ENCODE measurements around the gene ARL15. TPM values are rescaled to one million over a fixed set of nuclear protein-coding genes. Genes with fewer than 3 reads are reported as not detected.
"Not testable (repeated sequence)": the region's sequence is repeated elsewhere in the genome, so short reads cannot be mapped to it uniquely, and the experiment has no call there.

Gene ARL15
- total RNA-seq (1 to 10 TPM; 5.6 to 6.5 TPM), polyA plus RNA-seq (18.8 TPM)

- Mint-ChIP-seq H3K27me3 (peaks cover 9 to 13% of the 10 kb centered on the region in 2 donors), H3K36me3 (peaks cover 0 to 18% (median 0%) of the 10 kb centered on the region in 3 donors), H3K9me3 (no peaks in the 10 kb centered on the region), H3K27ac (peak within 1 kb of the TSS; percentile 81 to 98 (median 92)), H3K4me1 (peaks cover 18 to 41% (median 37%) of the 10 kb centered on the region in 3 donors), H3K4me3 (peak within 1 kb of the TSS; percentile 91 to 99 (median 95))
- Histone ChIP-seq H3K27ac (ENCODE audit: low read depth, low read length) (peak within 1 kb of the TSS; percentile 88), H3K36me3 (ENCODE audit: insufficient read depth, low read length) (no peaks in the 10 kb centered on the region), H3K4me1 (ENCODE audit: insufficient read depth, low read length) (peaks cover 13% of the 10 kb centered on the region), H3K27me3 (ENCODE audit: insufficient read depth, low read length, poor library complexity, severe bottlenecking) (no peaks in the 10 kb centered on the region), H3K4me3 (ENCODE audit: low read length) (peak within 1 kb of the TSS; percentile 87), H3K9me3 (ENCODE audit: low read length) (no peaks in the 10 kb centered on the region)
- ChIA-PET POLR2A (interaction anchor here (0.6 to 0.9 kb wide), 4 partner anchors 48 to 1534 kb away, joined by 3 to 4 read pairs (median 3); no protein-coding TSS in a partner anchor), CTCF (interaction anchor here (0.9 to 2.6 kb wide), 12 partner anchors 9 to 556 kb away, joined by 3 to 13 read pairs (median 4); no protein-coding TSS in a partner anchor)
- DNase-seq, result peak; percentile 97 to 99 (median 97)
Observed at GRCh38 chr5:54310433-54311175, at the start of gene ARL15. ARL15 (minus strand) TSS chr5:54310573.

- no peaks in the 10 kb centered on the region for H3K36me3 Mint-ChIP-seq
- H3K9me3 ChIP-seq (ENCODE audit: low read length), result no peaks in the 10 kb centered on the region
- no peak overlapping the region for H3K27ac Mint-ChIP-seq
- H3K4me1 ChIP-seq (ENCODE audit: insufficient read depth, low read length), result no peaks in the 10 kb centered on the region
- no peak overlapping the region for H3K4me3 ChIP-seq (ENCODE audit: low read length)
- DNase-seq, result no peak
- H3K27me3 Mint-ChIP-seq, result peaks cover 9 to 46% of the 10 kb centered on the region in 2 donors
- peaks cover 2 to 7% (median 5%) of the 10 kb centered on the region in 5 donors for H3K9me3 Mint-ChIP-seq
- H3K27me3 ChIP-seq (ENCODE audit: insufficient read depth, low read length, poor library complexity, severe bottlenecking), result no peaks in the 10 kb centered on the region
- POLR2A ChIA-PET, result no interaction called here
- no peak overlapping the region for H3K27ac ChIP-seq (ENCODE audit: low read depth, low read length)
- H3K36me3 ChIP-seq (ENCODE audit: insufficient read depth, low read length), result no peaks in the 10 kb centered on the region
- no peak overlapping the region for H3K4me3 Mint-ChIP-seq
- H3K4me1 Mint-ChIP-seq, result no peaks in the 10 kb centered on the region
- CTCF ChIA-PET, result no interaction called here
Observed at GRCh38 chr5:54360089-54360488, 49.7 kb upstream of the ARL15 start.

GRCh38 chr5:54357408-54358058 is 47.2 kb upstream of the ARL15 start:
- no peaks in the 10 kb centered on the region for H3K4me1 Mint-ChIP-seq
- Histone ChIP-seq H3K27ac (ENCODE audit: low read depth, low read length) (no peak overlapping the region), H3K4me3 (ENCODE audit: low read length) (no peak overlapping the region), H3K4me1 (ENCODE audit: insufficient read depth, low read length) (no peaks in the 10 kb centered on the region), H3K27me3 (ENCODE audit: insufficient read depth, low read length, poor library complexity, severe bottlenecking) (no peaks in the 10 kb centered on the region), H3K9me3 (ENCODE audit: low read length) (no peaks in the 10 kb centered on the region), H3K36me3 (ENCODE audit: insufficient read depth, low read length) (no peaks in the 10 kb centered on the region)
- H3K27me3 Mint-ChIP-seq, result peaks cover 8 to 37% of the 10 kb centered on the region in 2 donors
- H3K36me3 Mint-ChIP-seq, result peaks cover 0 to 5% (median 0%) of the 10 kb centered on the region in 3 donors
- H3K9me3 Mint-ChIP-seq, result peaks cover 8 to 18% (median 16%) of the 10 kb centered on the region in 5 donors
- DNase-seq, result no peak
- CTCF ChIA-PET, result no interaction called here
- no peak overlapping the region for H3K4me3 Mint-ChIP-seq
- POLR2A ChIA-PET, result no interaction called here
- H3K27ac Mint-ChIP-seq, result no peak overlapping the region

DNA sequence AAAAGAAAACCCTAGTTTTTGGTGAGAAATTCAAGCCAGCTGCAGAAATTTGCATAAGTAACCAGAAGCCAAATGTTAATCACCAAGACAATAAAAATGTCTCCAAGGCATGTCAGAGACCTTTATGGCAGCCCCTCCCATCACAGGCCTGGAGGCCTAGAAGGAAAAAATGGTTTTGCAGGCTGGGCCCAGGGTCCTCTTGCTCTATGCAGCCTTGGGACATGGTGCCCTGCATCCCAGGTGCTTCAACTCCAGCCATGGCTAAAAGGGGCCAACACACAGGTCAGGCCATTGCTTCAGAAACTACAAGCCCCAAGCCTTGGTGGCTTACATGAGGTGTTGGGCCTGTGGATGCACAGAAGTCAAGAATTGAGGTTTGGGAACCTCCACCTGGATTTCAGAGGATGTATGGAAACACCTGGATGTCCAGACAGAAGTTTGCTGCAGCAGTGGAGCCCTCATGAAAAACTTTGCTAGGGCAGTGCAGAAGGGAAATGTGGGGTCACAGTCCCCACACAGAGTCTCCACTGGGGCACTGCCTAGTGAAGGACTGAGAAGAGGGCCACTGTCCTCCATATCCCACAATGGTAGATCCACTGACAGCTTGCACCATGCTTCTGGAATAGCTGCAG is 43.7 kb upstream of the ARL15 start:
- H3K27ac Mint-ChIP-seq; H3K9me3 ChIP-seq (ENCODE audit: low read length); H3K27ac ChIP-seq (ENCODE audit: low read depth, low read length); H3K4me3 ChIP-seq (ENCODE audit: low read length); H3K36me3 Mint-ChIP-seq; H3K4me1 Mint-ChIP-seq; DNase-seq; H3K4me3 Mint-ChIP-seq; H3K4me1 ChIP-seq (ENCODE audit: insufficient read depth, low read length); H3K36me3 ChIP-seq (ENCODE audit: insufficient read depth, low read length); H3K27me3 ChIP-seq (ENCODE audit: insufficient read depth, low read length, poor library complexity, severe bottlenecking); CTCF ChIA-PET; POLR2A ChIA-PET: not testable (repeated sequence)
- Mint-ChIP-seq H3K9me3 (peaks cover 8 to 22% (median 16%) of the 10 kb centered on the region in 5 donors), H3K27me3 (peaks cover 5 to 18% of the 10 kb centered on the region in 2 donors)

DNA sequence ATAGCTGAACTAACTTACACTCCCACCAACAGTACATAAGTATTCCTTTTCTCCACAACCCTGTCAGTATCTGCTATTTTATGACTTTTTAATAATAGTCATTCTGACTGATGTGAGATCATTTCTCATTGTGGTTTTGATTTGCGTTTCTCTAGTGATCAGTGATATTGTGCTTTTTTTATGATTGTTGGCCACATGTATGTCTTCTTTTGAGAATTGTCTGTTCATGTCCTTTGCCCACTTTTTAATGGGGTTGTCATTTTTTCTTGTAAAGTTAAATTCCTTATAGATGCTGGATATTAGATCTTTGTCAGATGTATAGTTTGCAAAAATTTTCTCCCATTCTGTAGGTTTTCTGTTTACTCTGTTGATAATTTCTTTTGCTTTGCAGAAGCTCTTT is 42.2 kb upstream of the ARL15 start:
- H3K4me3 ChIP-seq (ENCODE audit: low read length); H3K36me3 Mint-ChIP-seq; H3K4me1 ChIP-seq (ENCODE audit: insufficient read depth, low read length); H3K27me3 ChIP-seq (ENCODE audit: insufficient read depth, low read length, poor library complexity, severe bottlenecking); H3K4me1 Mint-ChIP-seq; POLR2A ChIA-PET; H3K27ac ChIP-seq (ENCODE audit: low read depth, low read length); CTCF ChIA-PET; H3K36me3 ChIP-seq (ENCODE audit: insufficient read depth, low read length); DNase-seq; H3K27ac Mint-ChIP-seq; H3K9me3 ChIP-seq (ENCODE audit: low read length); H3K4me3 Mint-ChIP-seq: not testable (repeated sequence)
- Mint-ChIP-seq H3K27me3 (peaks cover 4 to 15% of the 10 kb centered on the region in 2 donors), H3K9me3 (peaks cover 8 to 23% (median 16%) of the 10 kb centered on the region in 5 donors)

- ChIA-PET POLR2A (no interaction called here), CTCF (no interaction called here)
- Histone ChIP-seq H3K4me1 (ENCODE audit: insufficient read depth, low read length) (no peaks in the 10 kb centered on the region), H3K27ac (ENCODE audit: low read depth, low read length) (no peak overlapping the region), H3K4me3 (ENCODE audit: low read length) (no peak overlapping the region), H3K9me3 (ENCODE audit: low read length) (no peaks in the 10 kb centered on the region), H3K36me3 (ENCODE audit: insufficient read depth, low read length) (no peaks in the 10 kb centered on the region), H3K27me3 (ENCODE audit: insufficient read depth, low read length, poor library complexity, severe bottlenecking) (no peaks in the 10 kb centered on the region)
- Mint-ChIP-seq H3K4me3 (no peak overlapping the region), H3K27me3 (peaks cover 0 to 14% of the 10 kb centered on the region in 2 donors), H3K36me3 (no peaks in the 10 kb centered on the region), H3K27ac (no peak overlapping the region), H3K9me3 (peaks cover 0 to 4% (median 0%) of the 10 kb centered on the region in 5 donors), H3K4me1 (no peaks in the 10 kb centered on the region)
- no peak for DNase-seq
Observed at GRCh38 chr5:54347221-54347865, 37.0 kb upstream of the ARL15 start.

DNA sequence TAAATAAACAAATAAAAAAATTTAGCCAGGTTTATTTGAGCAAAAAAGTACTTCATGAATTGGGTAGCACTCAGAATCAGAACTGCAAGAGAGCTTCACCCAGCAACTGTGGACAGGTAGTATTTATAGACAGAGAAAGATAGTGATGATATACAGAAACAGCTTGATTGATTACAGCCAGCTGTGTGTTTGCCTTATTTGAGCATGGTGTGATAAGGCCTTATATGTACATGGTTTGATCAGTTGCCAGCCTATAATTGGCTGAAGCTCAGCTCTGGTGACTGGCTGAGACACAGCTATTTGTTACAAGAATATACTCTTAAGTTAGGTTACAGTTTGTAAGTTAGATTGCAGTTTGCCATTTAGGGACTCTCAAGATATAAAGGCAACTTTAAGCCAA is 34.3 kb upstream of the ARL15 start:
- CTCF ChIA-PET, result no interaction called here

More for the DNA sequence above, 34.3 kb upstream of the ARL15 start:
- no peaks in the 10 kb centered on the region for H3K4me1 ChIP-seq (ENCODE audit: insufficient read depth, low read length)
- H3K9me3 Mint-ChIP-seq, result peaks cover 0 to 2% (median 0%) of the 10 kb centered on the region in 5 donors
- H3K27me3 ChIP-seq (ENCODE audit: insufficient read depth, low read length, poor library complexity, severe bottlenecking), result no peaks in the 10 kb centered on the region
- H3K27me3 Mint-ChIP-seq, result peaks cover 0 to 17% of the 10 kb centered on the region in 2 donors
- H3K4me3 Mint-ChIP-seq, result no peak overlapping the region
- H3K36me3 Mint-ChIP-seq, result no peaks in the 10 kb centered on the region
- DNase-seq, result no peak
- POLR2A ChIA-PET, result no interaction called here
- H3K27ac ChIP-seq (ENCODE audit: low read depth, low read length), result no peak overlapping the region
- no peaks in the 10 kb centered on the region for H3K9me3 ChIP-seq (ENCODE audit: low read length)
- no peaks in the 10 kb centered on the region for H3K36me3 ChIP-seq (ENCODE audit: insufficient read depth, low read length)
- H3K4me1 Mint-ChIP-seq, result no peaks in the 10 kb centered on the region
- H3K27ac Mint-ChIP-seq, result no peak overlapping the region
- no peak overlapping the region for H3K4me3 ChIP-seq (ENCODE audit: low read length)

Measured in CD8-positive, alpha-beta memory T cell (primary cell).